ENCODE results near the gene FAM187B.

- no peak for TF ChIP-seq CTCF (IDR thresholded peaks at IDR 0.05)
- TF ChIP-seq POLR2AphosphoS5 (IDR thresholded peaks at IDR 0.05): no peak
- TF ChIP-seq POLR2A (IDR thresholded peaks at IDR 0.05): no peak
- TF ChIP-seq EP300 (IDR thresholded peaks at IDR 0.05): no peak
Measured at GRCh38 chr19:35206379-35206778, 22.2 kb downstream of the FAM187B start.

All from gastroesophageal sphincter (tissue), 3 donors.